SK-N-MC (cell line): ENCODE data around the gene ORAI2.

Source experiments
- EZH2 ChIP-seq: fragments of 200-600 bp; sonication (generic); IDR thresholded peaks from one replicate; pipeline ENCODE4 v1.6.1; 2017; ENCODE audit warnings: antibody characterized with exemption
- POLR2AphosphoS5 ChIP-seq: IDR thresholded peaks from 2 replicates; pipeline ENCODE4 v1.6.1; 2012; ENCODE audit warnings: mild to moderate bottlenecking, low read depth, low read length, borderline replicate concordance

GRCh38 chr7:102444961-102445673, 11.7 kb downstream of the ORAI2 start:
- TF ChIP-seq POLR2AphosphoS5 = no peak
- TF ChIP-seq EZH2 = no peak
